Ecto neural progenitor cell (in vitro differentiated cells): Measurements from ENCODE around the gene DCANP1.
A peak's percentile ranks its signal among the peaks of the same experiment; 100 is the strongest.

ENCODE experiments used
- DNase-seq: peaks from one replicate; pipeline ENCODE4 v3.0.0-alpha.2; 2018; ENCODE audit warnings: low spot score

The DCANP1 gene

GRCh38 chr5:135447298-135447929 lies at the start of gene DCANP1:
Gene DCANP1, minus strand, starts transcription at chr5:135447348. Its CDS starts 240 bp downstream, at chr5:135447108.
- no peak for DNase-seq

GRCh38 chr5:135495531-135495930 lies 48.4 kb upstream of the DCANP1 start:
- DNase-seq: peak; percentile 13

GRCh38 chr5:135494196-135494595 lies 47.0 kb upstream of the DCANP1 start:
- DNase-seq: peak; percentile 15

GRCh38 chr5:135493406-135494180 lies 46.4 kb upstream of the DCANP1 start:
- DNase-seq: peak; percentile 42

- DNase-seq: no peak
Observed at GRCh38 chr5:135492319-135492626, 45.1 kb upstream of the DCANP1 start.

GRCh38 chr5:135491552-135492318 lies 44.6 kb upstream of the DCANP1 start:
- DNase-seq: peak; percentile 75

- DNase-seq: peak; percentile 51
Observed at GRCh38 chr5:135491038-135491551, 43.9 kb upstream of the DCANP1 start.

GRCh38 chr5:135490245-135491037 lies 43.3 kb upstream of the DCANP1 start:
- DNase-seq: peak; percentile 70

- DNase-seq: peak; percentile 67
Observed at GRCh38 chr5:135489466-135490244, 42.5 kb upstream of the DCANP1 start.

- peak; percentile 92 for DNase-seq
Observed at GRCh38 chr5:135488727-135489465, 41.7 kb upstream of the DCANP1 start.

- DNase-seq: no peak
Observed at GRCh38 chr5:135487839-135488514, 40.8 kb upstream of the DCANP1 start.

GRCh38 chr5:135487037-135487395 lies 39.9 kb upstream of the DCANP1 start:
- DNase-seq: no peak

- DNase-seq: no peak
Observed at GRCh38 chr5:135486131-135487036, 39.2 kb upstream of the DCANP1 start.

- DNase-seq: no peak
Observed at GRCh38 chr5:135484674-135485086, 37.5 kb upstream of the DCANP1 start.

GRCh38 chr5:135483254-135483653 lies 36.1 kb upstream of the DCANP1 start:
- no peak for DNase-seq

- DNase-seq: peak; percentile 74
Observed at GRCh38 chr5:135482381-135482933, 35.3 kb upstream of the DCANP1 start.

GRCh38 chr5:135481909-135482311 lies 34.8 kb upstream of the DCANP1 start:
- DNase-seq: no peak

- no peak for DNase-seq
Observed at GRCh38 chr5:135481387-135481786, 34.2 kb upstream of the DCANP1 start.
